Gastroesophageal sphincter (tissue), 4 donors: ENCODE data around the gene RAB35. TPM values are rescaled to one million over a fixed set of nuclear protein-coding genes. Genes with fewer than 3 reads are reported as not detected.
"Not testable (repeated sequence)": the region's sequence is repeated elsewhere in the genome, so short reads cannot be mapped to it uniquely, and the experiment has no call there.

ENCODE experiments used
- ATAC-seq: fragments of 150-250 bp; one replicate; pipeline ENCODE4 v1.9.1; 2016; ENCODE audit warnings: mild to moderate bottlenecking, moderate library complexity
- H3K27ac ChIP-seq, 4 donors: fragments of 200-600 bp; sonication (generic) in 3 of 4; 1 replicate in 3 of 4; 2 replicates in 1 of 4; pipeline ENCODE4 v1.5.1; 2016 to 2019
- H3K27me3 ChIP-seq: fragments of 200-600 bp; sonication (generic); one replicate; pipeline ENCODE4 v1.5.1; 2019
- H3K36me3 ChIP-seq, 2 donors: fragments of 200-600 bp; sonication (generic); one replicate each; pipeline ENCODE4 v1.5.1; 2019; ENCODE audit warnings: control low read depth in 1 of 2
- H3K4me1 ChIP-seq, 3 donors: fragments of 200-600 bp; sonication (generic); 1 replicate in 2 of 3; 2 replicates in 1 of 3; pipeline ENCODE4 v1.5.1; 2016 to 2019; ENCODE audit warnings: control low read depth in 2 of 3
- H3K4me3 ChIP-seq, 2 donors: fragments of 200-600 bp; sonication (generic); one replicate each; pipeline ENCODE4 v1.5.1; 2019; ENCODE audit warnings: mild to moderate bottlenecking in 1 of 2, moderate library complexity in 1 of 2
- H3K9me3 ChIP-seq, 3 donors: fragments of 200-600 bp; sonication (generic); one replicate each; pipeline ENCODE4 v1.5.1; 2017 to 2019; ENCODE audit warnings: control low read depth in 2 of 3
- EP300 ChIP-seq: sonication (generic); formaldehyde crosslinking; IDR thresholded peaks from one replicate; pipeline ENCODE4 v1.6.1; 2017; ENCODE audit warnings: antibody characterized with exemption, mild to moderate bottlenecking
- POLR2A ChIP-seq, 2 donors: fragments of 450-650 bp; IDR thresholded peaks; one replicate each; pipeline ENCODE4 v1.6.1; 2017; ENCODE audit warnings: antibody characterized with exemption in 2 of 2, mild to moderate bottlenecking in 2 of 2, moderate library complexity in 1 of 2
- POLR2AphosphoS5 ChIP-seq: sonication (generic); formaldehyde crosslinking; IDR thresholded peaks from one replicate; pipeline ENCODE4 v1.6.1; 2017; ENCODE audit warnings: antibody characterized with exemption
- WGBS, 2 donors: methylation state at CpG; one replicate each; pipeline ENCODE4 v1.1.5; 2018; ENCODE audit warnings: low coverage in 1 of 2; 5-methylcytosine and 5-hydroxymethylcytosine counted together
- small RNA-seq, 4 donors: library from RNA; depleted of rRNA; stranded (forward); fragments of <200 nt; gene quantifications; one replicate each; pipeline ENCODE3, GENCODE V24; 2016
- total RNA-seq, 4 donors: library from RNA; depleted of rRNA; stranded (reverse); fragments of >200 nt; gene quantifications; one replicate each; pipeline ENCODE4 v1.1.0, GENCODE V29; 2016
- TF ChIP-seq, protein P1 (sequence below), 4 experiments: fragments of 200-600 bp in 2 of 4; fragments of 450-650 bp in 2 of 4; sonication (generic) in 1 of 4; IDR thresholded peaks; one replicate each; pipeline ENCODE4 v1.5.1; 2017 to 2019; ENCODE audit warnings: antibody characterized with exemption in 4 of 4, mild to moderate bottlenecking in 2 of 4, moderate library complexity in 2 of 4

RAB35 gene
- total RNA-seq, 4 donors from 2014 or later: 37.5 to 42.3 (median 41.7) TPM

DNA sequence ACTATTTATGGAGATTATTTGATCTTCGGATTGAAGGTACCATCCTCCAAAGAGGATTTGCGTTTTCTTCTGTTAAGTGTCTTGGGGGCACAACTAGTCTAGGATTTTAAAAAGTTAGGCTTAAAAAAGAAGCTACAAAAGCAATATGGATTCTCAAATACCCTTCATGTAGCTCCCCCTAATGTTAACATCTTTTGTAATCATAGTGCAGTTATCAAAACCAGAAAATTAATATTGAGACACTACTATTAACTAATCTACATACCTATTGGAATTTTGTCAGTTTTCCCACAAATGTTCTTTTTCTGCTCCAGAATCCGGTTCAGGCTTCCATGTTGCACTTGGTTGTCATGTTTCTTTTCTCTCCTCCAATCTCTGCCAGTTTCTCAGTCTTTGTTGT lies 65.0 kb downstream of the RAB35 start:
- ATAC-seq: no peak
- Histone ChIP-seq H3K27ac (no peak overlapping the region), H3K36me3 (no peaks in the 10 kb centered on the region), H3K9me3 (no peaks in the 10 kb centered on the region), H3K27me3 (peaks cover 9% of the 10 kb centered on the region), H3K4me1 (no peaks in the 10 kb centered on the region), H3K4me3 (no peak overlapping the region)
- WGBS, 2 donors: 84 to 91% methylated on average over 3 of the region's 3 CpGs
- TF ChIP-seq, protein P1, sequence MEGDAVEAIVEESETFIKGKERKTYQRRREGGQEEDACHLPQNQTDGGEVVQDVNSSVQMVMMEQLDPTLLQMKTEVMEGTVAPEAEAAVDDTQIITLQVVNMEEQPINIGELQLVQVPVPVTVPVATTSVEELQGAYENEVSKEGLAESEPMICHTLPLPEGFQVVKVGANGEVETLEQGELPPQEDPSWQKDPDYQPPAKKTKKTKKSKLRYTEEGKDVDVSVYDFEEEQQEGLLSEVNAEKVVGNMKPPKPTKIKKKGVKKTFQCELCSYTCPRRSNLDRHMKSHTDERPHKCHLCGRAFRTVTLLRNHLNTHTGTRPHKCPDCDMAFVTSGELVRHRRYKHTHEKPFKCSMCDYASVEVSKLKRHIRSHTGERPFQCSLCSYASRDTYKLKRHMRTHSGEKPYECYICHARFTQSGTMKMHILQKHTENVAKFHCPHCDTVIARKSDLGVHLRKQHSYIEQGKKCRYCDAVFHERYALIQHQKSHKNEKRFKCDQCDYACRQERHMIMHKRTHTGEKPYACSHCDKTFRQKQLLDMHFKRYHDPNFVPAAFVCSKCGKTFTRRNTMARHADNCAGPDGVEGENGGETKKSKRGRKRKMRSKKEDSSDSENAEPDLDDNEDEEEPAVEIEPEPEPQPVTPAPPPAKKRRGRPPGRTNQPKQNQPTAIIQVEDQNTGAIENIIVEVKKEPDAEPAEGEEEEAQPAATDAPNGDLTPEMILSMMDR (IDR thresholded peaks at IDR 0.05): no peak
- TF ChIP-seq POLR2AphosphoS5 (no peak), POLR2A (IDR thresholded peaks at IDR 0.05) (no peak), EP300 (no peak)

DNA sequence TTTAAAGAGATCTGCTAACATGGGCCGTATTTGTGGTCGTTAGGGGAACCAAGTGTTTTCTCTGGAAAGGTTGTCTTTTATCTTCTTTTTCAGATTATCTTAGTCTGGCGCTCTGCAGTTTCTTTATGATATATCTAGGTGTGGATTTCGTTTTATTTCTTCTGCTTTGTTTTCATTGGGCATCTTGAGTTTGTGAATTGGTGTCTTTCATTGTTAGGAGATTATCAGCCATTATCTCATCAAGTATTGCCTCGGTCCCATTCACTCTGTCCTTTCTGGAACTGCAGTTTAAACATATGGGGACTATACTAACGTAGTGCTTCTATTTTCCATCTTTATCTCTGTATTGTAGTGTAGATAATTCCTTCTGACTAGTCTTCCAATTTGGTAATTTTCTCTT lies 67.1 kb downstream of the RAB35 start:
- Histone ChIP-seq H3K27me3 (peaks cover 3% of the 10 kb centered on the region), H3K4me1 (no peaks in the 10 kb centered on the region), H3K27ac (no peak overlapping the region), H3K36me3 (no peaks in the 10 kb centered on the region), H3K9me3 (no peaks in the 10 kb centered on the region), H3K4me3 (no peak overlapping the region)
- no peak for TF ChIP-seq EP300
- TF ChIP-seq POLR2A (IDR thresholded peaks at IDR 0.05): no peak
- no peak for TF ChIP-seq POLR2AphosphoS5
- TF ChIP-seq, protein P1 (IDR thresholded peaks at IDR 0.05): no peak
- WGBS, 2 donors: 67 to 90% methylated on average over 4 to 6 of the region's 6 CpGs
- no peak for ATAC-seq

DNA sequence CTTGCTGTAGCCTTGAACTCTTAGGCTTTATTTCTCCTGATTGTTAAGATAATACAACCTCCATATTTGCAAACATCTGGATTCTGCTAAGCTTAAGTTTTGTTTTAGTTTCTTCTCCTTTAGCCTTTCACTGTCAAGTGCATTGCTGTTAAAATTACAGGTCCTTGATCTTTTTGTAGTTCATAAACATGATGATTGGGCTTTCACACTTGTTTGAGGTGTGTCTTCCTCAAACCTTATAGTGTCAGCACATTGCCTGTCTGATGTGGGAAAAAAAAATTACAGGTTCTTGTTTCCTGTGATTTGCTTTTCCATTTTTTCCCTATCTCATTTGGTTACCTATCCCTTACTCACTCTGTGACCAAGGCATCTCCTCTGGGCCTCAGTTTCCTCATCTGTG lies 68.3 kb downstream of the RAB35 start:
- no peak overlapping the region for H3K4me3 ChIP-seq
- no peaks in the 10 kb centered on the region for H3K4me1 ChIP-seq
- H3K27ac ChIP-seq: no peak overlapping the region
- TF ChIP-seq EP300 (no peak), POLR2A (IDR thresholded peaks at IDR 0.05) (no peak), POLR2AphosphoS5 (no peak)
- TF ChIP-seq, protein P1 (IDR thresholded peaks at IDR 0.05): no peak
- no peaks in the 10 kb centered on the region for H3K9me3 ChIP-seq
- peaks cover 10% of the 10 kb centered on the region for H3K27me3 ChIP-seq
- ATAC-seq: no peak
- no peaks in the 10 kb centered on the region for H3K36me3 ChIP-seq

DNA sequence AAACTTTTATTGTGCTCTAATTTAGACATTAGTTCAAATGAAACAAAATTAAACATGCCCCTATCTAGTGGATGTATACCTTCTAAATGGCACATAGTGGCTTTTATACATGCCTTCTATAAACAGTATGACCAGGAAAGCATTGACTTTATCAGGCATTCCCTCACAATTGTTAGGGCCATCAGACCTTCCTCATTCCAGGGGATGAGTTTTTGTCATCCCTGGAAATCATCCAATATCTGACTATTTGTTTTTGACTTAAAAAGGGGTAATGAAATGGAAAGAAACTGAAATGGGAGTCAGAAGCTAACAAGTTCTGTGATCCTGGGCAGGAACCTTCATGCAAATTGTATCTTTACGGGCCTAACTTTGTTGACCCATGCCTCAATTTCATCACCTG lies 69.5 kb downstream of the RAB35 start:
- H3K27ac ChIP-seq: no peak overlapping the region
- no peak for ATAC-seq
- no peak for TF ChIP-seq EP300
- no peak for TF ChIP-seq POLR2AphosphoS5
- no peak for TF ChIP-seq POLR2A (IDR thresholded peaks at IDR 0.05)
- TF ChIP-seq, protein P1 (IDR thresholded peaks at IDR 0.05): no peak
- peaks cover 11% of the 10 kb centered on the region for H3K27me3 ChIP-seq
- H3K9me3 ChIP-seq: no peaks in the 10 kb centered on the region
- H3K4me3 ChIP-seq: no peak overlapping the region
- H3K4me1 ChIP-seq: no peaks in the 10 kb centered on the region
- 87 to 100% methylated on average over 1 of the region's 1 CpG for WGBS, 2 donors
- no peaks in the 10 kb centered on the region for H3K36me3 ChIP-seq

DNA sequence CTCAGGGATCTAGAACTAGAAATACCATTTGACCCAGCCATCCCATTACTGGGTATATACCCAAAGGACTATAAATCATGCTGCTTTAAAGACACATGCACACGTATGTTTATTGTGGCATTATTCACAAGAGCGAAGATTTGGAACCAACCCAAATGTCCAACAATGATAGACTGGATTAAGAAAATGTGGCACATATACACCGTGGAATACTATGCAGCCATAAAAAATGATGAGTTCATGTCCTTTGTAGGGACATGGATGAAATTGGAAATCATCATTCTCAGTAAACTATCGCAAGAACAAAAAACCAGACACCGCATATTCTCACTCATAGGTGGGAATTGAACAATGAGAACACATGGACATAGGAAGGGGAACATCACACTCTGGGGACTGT lies 71.2 kb downstream of the RAB35 start:
- ATAC-seq, H3K9me3 ChIP-seq, H3K4me1 ChIP-seq, H3K36me3 ChIP-seq, H3K27ac ChIP-seq, H3K4me3 ChIP-seq: not testable (repeated sequence)
- H3K27me3 ChIP-seq: peaks cover 25% of the 10 kb centered on the region
- WGBS, 2 donors: 90% methylated on average over 2 of the region's 5 CpGs

Small RNA genes lying within 50 kb of the gene (small RNA-seq; reads per million reads assigned to genes)
- gene AC004812.1 (0 reads per million in 4 donors), gene MIR4498 (0 to 0.38 (median 0) reads per million in 4 donors)

Other genes with a start within 250 kb of the RAB35 start
- 1 to 10 TPM; 3.8 to 9.7 (median 6.6) TPM for gene CIT, start 239.4 kb downstream of the RAB35 start, total RNA-seq
- gene BICDL1, start 127.5 kb downstream of the RAB35 start, total RNA-seq: 10 to 100 TPM in 1 of 4 donors, 1 to 10 TPM in 1, under 1 TPM in 2; 0.47 to 13.9 (median 1.2) TPM
- 10 to 100 TPM; 39.3 to 82.2 (median 56.0) TPM for gene GCN1, start 78.0 kb upstream of the RAB35 start, total RNA-seq
- 1,000 to 10,000 TPM; 1,730 to 2,825 (median 2,260) TPM for gene RPLP0, start 84.4 kb upstream of the RAB35 start, total RNA-seq
- 10 to 100 TPM; 43.2 to 80.4 (median 59.4) TPM for gene PXN, start 149.0 kb upstream of the RAB35 start, total RNA-seq
- under 1 TPM in 3 of 4 donors, not detected in 1; under 0.01 TPM for gene RNU4-2, start 175.2 kb upstream of the RAB35 start, total RNA-seq
- gene RNU4-1, start 176.5 kb upstream of the RAB35 start, total RNA-seq: under 1 TPM in 1 of 4 donors, not detected in 3; under 0.01 TPM
- gene SIRT4, start 185.6 kb upstream of the RAB35 start, total RNA-seq: 1 to 10 TPM in 3 of 4 donors, under 1 TPM in 1; 0.67 to 3.9 (median 3.7) TPM
- not detected for gene PLA2G1B, start 211.0 kb upstream of the RAB35 start, total RNA-seq